LNCaP clone FGC (cell line): ENCODE results near the gene EIF4G2.
"Not testable (repeated sequence)": the region's sequence is repeated elsewhere in the genome, so short reads cannot be mapped to it uniquely, and the experiment has no call there.

Experiments
- DNase-seq: peaks from one replicate; pipeline ENCODE4 v3.0.0-alpha.2; 2011; ENCODE audit warnings: low read depth
- H3K4me3 ChIP-seq: 2 replicates; pipeline ENCODE4 v1.5.1; 2011; ENCODE audit warnings: mild to moderate bottlenecking, low read depth, low read length, control low read depth
- CTCF ChIP-seq: IDR thresholded peaks from 2 replicates; pipeline ENCODE4 v1.5.1; 2012; ENCODE audit warnings: mild to moderate bottlenecking; ENCODE audit not compliant: control insufficient read depth, insufficient read depth; ENCODE audit errors: extremely low read depth

EIF4G2 gene

GRCh38 chr11:10846660-10847059 lies 37.9 kb upstream of the EIF4G2 start:
- H3K4me3 ChIP-seq = no peak overlapping the region
- TF ChIP-seq CTCF = no peak
- no peak for DNase-seq

GRCh38 chr11:10845589-10845988 lies 36.9 kb upstream of the EIF4G2 start:
- DNase-seq = no peak
- TF ChIP-seq CTCF = no peak
- H3K4me3 ChIP-seq = no peak overlapping the region

GRCh38 chr11:10844796-10845195 lies 36.1 kb upstream of the EIF4G2 start:
- no peak for TF ChIP-seq CTCF
- no peak overlapping the region for H3K4me3 ChIP-seq
- no peak for DNase-seq

GRCh38 chr11:10844356-10844755 lies 35.6 kb upstream of the EIF4G2 start:
- H3K4me3 ChIP-seq = no peak overlapping the region
- DNase-seq = no peak
- no peak for TF ChIP-seq CTCF

GRCh38 chr11:10838881-10839280 lies 30.2 kb upstream of the EIF4G2 start:
- DNase-seq = no peak
- TF ChIP-seq CTCF = no peak
- no peak overlapping the region for H3K4me3 ChIP-seq

GRCh38 chr11:10838083-10838482 lies 29.4 kb upstream of the EIF4G2 start:
- no peak overlapping the region for H3K4me3 ChIP-seq
- no peak for DNase-seq
- TF ChIP-seq CTCF = no peak

GRCh38 chr11:10836884-10837283 lies 28.2 kb upstream of the EIF4G2 start:
- not testable (repeated sequence) for DNase-seq, H3K4me3 ChIP-seq

- no peak for TF ChIP-seq CTCF
- DNase-seq = no peak
These were observed 20.4 kb upstream of the EIF4G2 start for GRCh38 chr11:10829139-10829538.

More at GRCh38 chr11:10829139-10829538, 20.4 kb upstream of the EIF4G2 start:
- H3K4me3 ChIP-seq = no peak overlapping the region
